Osteocyte (in vitro differentiated cells): ENCODE measurements around the gene LENG9. TPM values are rescaled to one million over a fixed set of nuclear protein-coding genes. Genes with fewer than 3 reads are reported as not detected.

Experiments
- DNase-seq: peaks from one replicate; pipeline ENCODE4 v3.0.0; 2021; ENCODE audit warnings: mixed read lengths; ENCODE audit not compliant: unreplicated experiment; ENCODE audit errors: extremely low spot score
- H3K27ac Mint-ChIP-seq: one replicate; pipeline ENCODE4 v1.8.0; 2021; ENCODE audit warnings: mild to moderate bottlenecking, mixed read lengths; ENCODE audit not compliant: unreplicated experiment
- H3K27me3 Mint-ChIP-seq: one replicate; pipeline ENCODE4 v1.8.0; 2021; ENCODE audit warnings: mixed read lengths; ENCODE audit not compliant: unreplicated experiment
- H3K36me3 Mint-ChIP-seq: one replicate; pipeline ENCODE4 v1.8.0; 2021; ENCODE audit warnings: mixed read lengths; ENCODE audit not compliant: unreplicated experiment
- H3K4me1 Mint-ChIP-seq: one replicate; pipeline ENCODE4 v1.8.0; 2021; ENCODE audit warnings: mixed read lengths; ENCODE audit not compliant: unreplicated experiment
- H3K4me3 Mint-ChIP-seq: one replicate; pipeline ENCODE4 v1.8.0; 2021; ENCODE audit warnings: mild to moderate bottlenecking, moderate library complexity, mixed read lengths; ENCODE audit not compliant: unreplicated experiment
- H3K9me3 Mint-ChIP-seq: one replicate; pipeline ENCODE4 v1.8.0; 2021; ENCODE audit warnings: mixed read lengths; ENCODE audit not compliant: unreplicated experiment
- total RNA-seq: library from RNA; stranded (reverse); gene quantifications from 2 replicates; pipeline ENCODE4 v1.2.1, GENCODE V29; 2021
- TF ChIP-seq, protein P1 (sequence below): fragments of 200-600 bp; sonication (generic); IDR thresholded peaks from 2 replicates; pipeline ENCODE4 v1.5.0; 2021; ENCODE audit warnings: antibody characterized with exemption, mild to moderate bottlenecking, moderate library complexity

Gene LENG9
- total RNA-seq, 1 donor from 2014 or later = 11.0 TPM

DNA sequence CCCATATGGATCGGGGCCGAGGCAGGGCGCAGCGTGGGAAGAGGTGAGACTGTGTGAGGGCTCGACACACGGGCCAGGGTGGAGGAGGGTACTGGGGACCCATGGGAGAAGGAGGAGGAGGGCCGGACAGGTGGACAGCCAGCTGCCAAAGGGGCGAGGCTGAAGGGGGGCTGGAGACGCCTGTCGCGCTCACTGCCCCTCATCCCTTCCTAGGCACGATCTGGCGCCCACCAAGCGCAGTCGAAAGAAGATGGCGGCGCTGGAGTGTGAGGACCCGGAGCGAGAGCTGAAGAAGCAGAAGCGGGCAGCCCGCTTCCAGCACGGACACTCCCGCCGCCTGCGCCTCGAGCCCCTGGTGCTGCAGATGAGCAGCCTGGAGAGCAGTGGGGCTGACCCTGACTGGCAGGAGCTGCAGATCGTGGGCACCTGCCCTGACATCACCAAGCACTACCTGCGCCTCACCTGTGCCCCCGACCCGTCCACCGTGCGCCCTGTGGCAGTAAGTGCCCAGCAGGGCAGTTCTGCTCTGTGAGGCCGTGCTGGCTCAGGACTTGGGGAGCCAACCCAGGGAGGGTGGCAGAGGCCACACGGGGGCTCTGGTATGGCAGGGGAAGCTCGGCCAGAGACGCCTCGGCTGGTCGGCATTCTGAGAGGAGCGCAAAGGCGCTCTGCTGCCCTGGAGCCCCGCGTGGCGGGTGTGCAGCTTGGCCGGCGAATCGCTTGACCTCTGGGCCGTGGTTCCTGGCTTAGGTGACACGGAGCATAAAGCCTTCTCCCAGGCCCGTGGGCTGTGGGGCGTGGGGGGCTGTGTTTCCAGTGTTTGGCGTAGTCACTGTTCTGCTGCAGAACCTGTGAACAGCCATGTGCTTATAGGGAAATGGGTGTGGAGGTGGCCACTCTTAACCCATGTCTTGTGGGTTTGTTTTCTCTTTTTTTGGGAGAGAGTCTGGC, 6.9 kb downstream of the LENG9 start:
- no peak for DNase-seq
- H3K4me3 Mint-ChIP-seq = no peak overlapping the region
- H3K4me1 Mint-ChIP-seq = peaks cover 14% of the 10 kb centered on the region
- no peaks in the 10 kb centered on the region for H3K27me3 Mint-ChIP-seq
- no peak overlapping the region for H3K27ac Mint-ChIP-seq
- H3K36me3 Mint-ChIP-seq = peaks cover 49% of the 10 kb centered on the region
- TF ChIP-seq, protein P1, sequence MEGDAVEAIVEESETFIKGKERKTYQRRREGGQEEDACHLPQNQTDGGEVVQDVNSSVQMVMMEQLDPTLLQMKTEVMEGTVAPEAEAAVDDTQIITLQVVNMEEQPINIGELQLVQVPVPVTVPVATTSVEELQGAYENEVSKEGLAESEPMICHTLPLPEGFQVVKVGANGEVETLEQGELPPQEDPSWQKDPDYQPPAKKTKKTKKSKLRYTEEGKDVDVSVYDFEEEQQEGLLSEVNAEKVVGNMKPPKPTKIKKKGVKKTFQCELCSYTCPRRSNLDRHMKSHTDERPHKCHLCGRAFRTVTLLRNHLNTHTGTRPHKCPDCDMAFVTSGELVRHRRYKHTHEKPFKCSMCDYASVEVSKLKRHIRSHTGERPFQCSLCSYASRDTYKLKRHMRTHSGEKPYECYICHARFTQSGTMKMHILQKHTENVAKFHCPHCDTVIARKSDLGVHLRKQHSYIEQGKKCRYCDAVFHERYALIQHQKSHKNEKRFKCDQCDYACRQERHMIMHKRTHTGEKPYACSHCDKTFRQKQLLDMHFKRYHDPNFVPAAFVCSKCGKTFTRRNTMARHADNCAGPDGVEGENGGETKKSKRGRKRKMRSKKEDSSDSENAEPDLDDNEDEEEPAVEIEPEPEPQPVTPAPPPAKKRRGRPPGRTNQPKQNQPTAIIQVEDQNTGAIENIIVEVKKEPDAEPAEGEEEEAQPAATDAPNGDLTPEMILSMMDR = no peak
- H3K9me3 Mint-ChIP-seq = no peaks in the 10 kb centered on the region

DNA sequence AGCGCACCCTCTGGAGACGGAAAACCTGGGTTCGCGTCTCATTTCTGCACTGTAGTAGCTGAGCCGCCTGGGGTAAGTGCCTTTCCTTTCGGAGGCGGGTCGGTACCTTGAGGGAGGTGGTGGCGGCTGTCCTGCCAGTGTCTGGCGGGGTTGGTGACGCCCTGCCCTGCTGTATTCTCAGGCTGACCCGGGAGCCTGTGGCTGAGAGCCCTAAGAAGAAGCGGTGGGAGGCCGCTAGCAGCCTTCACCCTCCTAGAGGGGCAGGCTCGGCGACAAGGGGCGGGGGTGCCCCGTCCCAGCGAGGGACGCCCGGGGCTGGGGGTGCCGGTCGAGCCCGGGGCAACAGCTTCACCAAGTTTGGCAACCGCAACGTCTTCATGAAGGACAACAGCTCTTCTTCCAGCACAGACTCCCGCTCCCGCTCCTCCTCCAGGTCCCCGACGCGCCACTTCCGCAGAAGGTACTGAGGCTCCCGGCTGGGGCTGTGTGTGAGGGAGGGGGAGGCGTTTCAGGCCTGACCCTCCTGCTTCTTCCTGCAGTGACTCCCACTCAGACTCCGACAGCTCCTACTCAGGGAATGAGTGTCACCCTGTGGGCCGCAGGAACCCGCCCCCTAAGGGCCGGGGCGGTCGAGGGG, 7.7 kb downstream of the LENG9 start:
- H3K9me3 Mint-ChIP-seq = no peaks in the 10 kb centered on the region
- H3K27ac Mint-ChIP-seq = no peak overlapping the region
- peaks cover 16% of the 10 kb centered on the region for H3K4me1 Mint-ChIP-seq
- H3K27me3 Mint-ChIP-seq = no peaks in the 10 kb centered on the region
- TF ChIP-seq, protein P1 = no peak
- no peak for DNase-seq
- no peak overlapping the region for H3K4me3 Mint-ChIP-seq
- peaks cover 53% of the 10 kb centered on the region for H3K36me3 Mint-ChIP-seq

DNA sequence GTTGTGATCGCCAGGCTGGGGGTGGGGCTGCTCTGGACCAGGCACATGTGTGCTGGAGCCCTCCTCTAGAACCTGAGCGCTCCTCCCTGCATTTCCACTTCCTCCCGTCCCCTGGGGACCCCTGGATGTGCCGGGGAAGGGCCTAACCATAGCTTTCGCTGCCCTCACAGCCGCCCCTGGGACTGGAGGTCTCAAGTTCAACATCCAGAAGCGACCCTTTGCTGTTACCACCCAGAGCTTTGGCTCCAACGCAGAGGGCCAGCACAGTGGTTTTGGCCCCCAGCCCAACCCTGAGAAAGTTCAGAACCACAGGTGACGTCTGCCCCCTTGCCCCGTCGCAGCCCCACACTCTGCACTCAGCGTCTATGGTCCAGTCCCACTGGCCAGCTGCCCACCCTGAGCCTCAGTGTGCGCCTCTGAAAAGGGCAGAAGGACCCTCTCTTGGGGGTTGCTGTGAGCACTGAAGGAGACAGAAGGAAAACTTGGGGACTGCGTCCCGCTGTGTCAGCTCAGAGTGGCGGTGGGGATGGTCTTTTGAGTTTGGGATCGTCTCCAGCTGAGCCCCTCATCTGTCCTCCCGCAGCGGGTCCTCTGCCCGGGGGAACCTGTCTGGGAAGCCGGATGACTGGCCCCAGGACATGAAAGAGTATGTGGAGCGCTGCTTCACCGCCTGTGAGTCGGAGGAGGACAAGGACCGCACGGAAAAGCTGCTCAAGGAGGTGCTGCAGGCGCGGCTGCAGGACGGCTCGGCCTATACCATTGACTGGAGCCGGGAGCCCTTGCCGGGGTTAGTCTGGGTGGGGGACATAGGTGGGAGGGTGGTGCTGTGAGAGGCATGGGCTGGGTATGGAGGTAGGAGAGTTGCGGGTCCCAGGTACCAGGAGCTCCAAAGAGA, 8.6 kb downstream of the LENG9 start:
- DNase-seq = no peak
- peaks cover 24% of the 10 kb centered on the region for H3K4me1 Mint-ChIP-seq

DNA sequence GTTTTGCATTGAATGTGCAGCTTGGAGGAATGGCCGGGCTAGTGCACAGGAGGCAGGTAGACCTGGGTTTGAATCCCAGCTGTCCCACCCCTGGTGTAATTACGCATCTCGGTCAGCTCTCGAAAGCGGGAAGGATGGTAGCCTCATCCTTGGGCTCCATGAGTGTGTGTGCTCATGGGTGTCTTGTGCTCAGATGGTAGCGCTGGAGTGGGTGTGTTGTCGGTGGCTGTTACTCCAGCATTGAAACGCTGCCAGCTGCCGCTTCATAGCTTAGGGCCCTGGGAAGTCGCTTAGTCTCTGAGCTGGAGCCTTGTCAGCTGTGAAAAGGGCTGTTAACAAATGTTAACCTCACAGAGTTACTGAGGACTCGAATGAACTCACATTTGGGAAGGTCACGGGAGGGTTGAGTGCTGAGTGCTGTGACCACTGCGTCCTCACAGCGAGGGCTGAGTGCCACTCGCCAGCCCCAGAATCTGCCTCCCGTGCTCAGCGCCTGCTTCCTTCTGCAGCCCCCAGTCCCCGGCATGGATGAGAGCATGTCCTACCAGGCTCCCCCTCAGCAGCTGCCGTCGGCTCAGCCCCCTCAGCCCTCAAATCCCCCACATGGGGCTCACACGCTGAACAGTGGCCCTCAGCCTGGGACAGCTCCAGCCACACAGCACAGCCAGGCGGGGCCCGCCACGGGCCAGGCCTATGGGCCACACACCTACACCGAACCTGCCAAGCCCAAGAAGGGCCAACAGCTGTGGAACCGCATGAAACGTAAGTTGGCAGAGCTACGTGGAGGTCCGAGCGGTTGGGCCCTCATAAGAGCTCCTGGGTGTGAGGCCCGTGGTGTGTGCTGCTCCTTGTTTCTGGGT, 9.4 kb downstream of the LENG9 start:
- Mint-ChIP-seq H3K4me1 (peaks cover 24% of the 10 kb centered on the region), H3K27ac (no peak overlapping the region), H3K27me3 (no peaks in the 10 kb centered on the region), H3K36me3 (peaks cover 52% of the 10 kb centered on the region), H3K9me3 (no peaks in the 10 kb centered on the region), H3K4me3 (no peak overlapping the region)
- no peak for DNase-seq
- TF ChIP-seq, protein P1 = no peak

More for the DNA sequence above, 8.6 kb downstream of the LENG9 start:
- no peaks in the 10 kb centered on the region for H3K27me3 Mint-ChIP-seq
- TF ChIP-seq, protein P1 = no peak
- H3K9me3 Mint-ChIP-seq = no peaks in the 10 kb centered on the region
- H3K36me3 Mint-ChIP-seq = peaks cover 55% of the 10 kb centered on the region
- no peak overlapping the region for H3K27ac Mint-ChIP-seq
- no peak overlapping the region for H3K4me3 Mint-ChIP-seq
